NCI-H69 (cell line): Measurements from ENCODE around the gene DISC1.

Experiments
- DNase-seq: peaks from one replicate; lab custom pipeline; 2025; lab: John Stamatoyannopoulos, UW

DISC1 gene

GRCh38 chr1:231695439-231696255, 69.1 kb downstream of the DISC1 start:
- DNase-seq, result no peak

- no peak for DNase-seq
These were observed 73.2 kb downstream of the DISC1 start for GRCh38 chr1:231699784-231700183.

- DNase-seq, result no peak
These were observed 74.7 kb downstream of the DISC1 start for GRCh38 chr1:231701306-231701705.

GRCh38 chr1:231702331-231702730, 75.7 kb downstream of the DISC1 start:
- DNase-seq, result no peak

- no peak for DNase-seq
These were observed 76.2 kb downstream of the DISC1 start for GRCh38 chr1:231702804-231703203.

GRCh38 chr1:231705806-231706760, 79.5 kb downstream of the DISC1 start:
- DNase-seq, result no peak

- no peak for DNase-seq
These were observed 80.3 kb downstream of the DISC1 start for GRCh38 chr1:231706934-231707333.

- no peak for DNase-seq
These were observed 80.8 kb downstream of the DISC1 start for GRCh38 chr1:231707407-231707806.

GRCh38 chr1:231708394-231708793, 81.8 kb downstream of the DISC1 start:
- no peak for DNase-seq

- no peak for DNase-seq
These were observed 87.8 kb downstream of the DISC1 start for GRCh38 chr1:231714440-231714839.

GRCh38 chr1:231715816-231716722, 89.5 kb downstream of the DISC1 start:
- DNase-seq, result peak; percentile 61

- no peak for DNase-seq
These were observed 90.3 kb downstream of the DISC1 start for GRCh38 chr1:231716879-231717278.

- no peak for DNase-seq
These were observed 93.0 kb downstream of the DISC1 start for GRCh38 chr1:231719485-231720183.

GRCh38 chr1:231720652-231721325, 94.2 kb downstream of the DISC1 start:
- peak; percentile 86 for DNase-seq

GRCh38 chr1:231721436-231721835, 94.8 kb downstream of the DISC1 start:
- no peak for DNase-seq

GRCh38 chr1:231722356-231722755, 95.8 kb downstream of the DISC1 start:
- DNase-seq, result no peak

- no peak for DNase-seq
These were observed 96.6 kb downstream of the DISC1 start for GRCh38 chr1:231723146-231723545.

- no peak for DNase-seq
These were observed 97.5 kb downstream of the DISC1 start for GRCh38 chr1:231724041-231724440.

- DNase-seq, result peak; percentile 55
These were observed 98.5 kb downstream of the DISC1 start for GRCh38 chr1:231724876-231725647.

- DNase-seq, result no peak
These were observed 100.6 kb downstream of the DISC1 start for GRCh38 chr1:231727171-231727570.
